Activated CD4-positive, alpha-beta T cell treated with anti-CD3 and anti-CD28 coated beads for 36 hours (primary cell): ENCODE results near the gene MON2. TPM values are rescaled to one million over a fixed set of nuclear protein-coding genes. Genes with fewer than 3 reads are reported as not detected.
"Not testable (repeated sequence)": the region's sequence is repeated elsewhere in the genome, so short reads cannot be mapped to it uniquely, and the experiment has no call there.

ENCODE experiments used
- ATAC-seq: fragments of 200-7000 bp; cut with Tn5 transposase; one replicate; pipeline ENCODE4 v1.10.0; 2021; ENCODE audit warnings: mild to moderate bottlenecking, moderate library complexity
- CTCF ChIA-PET: fragments of 350-600 bp; sonication (Branson Sonifier 250); formaldehyde crosslinking; loops from one replicate; lab custom pipeline; 2021; ENCODE audit warnings: antibody characterized with exemption; lab: Charles Lee
- POLR2A ChIA-PET: fragments of 350-600 bp; sonication (Branson Sonifier 250); formaldehyde crosslinking; loops from one replicate; lab custom pipeline; 2021; ENCODE audit warnings: antibody characterized with exemption, inconsistent platforms; lab: Charles Lee
- DNase-seq: peaks from one replicate; pipeline ENCODE4 v3.0.0-alpha.2; 2020
- H3K27ac Mint-ChIP-seq: one replicate; pipeline ENCODE4 v1.8.0; 2021; ENCODE audit warnings: mixed read lengths
- H3K27me3 Mint-ChIP-seq: one replicate; pipeline ENCODE4 v1.8.0; 2021; ENCODE audit warnings: mixed read lengths
- H3K36me3 Mint-ChIP-seq: one replicate; pipeline ENCODE4 v1.8.0; 2021; ENCODE audit warnings: low read depth, mixed read lengths
- H3K4me1 Mint-ChIP-seq: one replicate; pipeline ENCODE4 v1.8.0; 2021; ENCODE audit warnings: mixed read lengths
- H3K4me3 Mint-ChIP-seq: one replicate; pipeline ENCODE4 v1.8.0; 2021; ENCODE audit warnings: mild to moderate bottlenecking, moderate library complexity, mixed read lengths
- H3K9me3 Mint-ChIP-seq: one replicate; pipeline ENCODE4 v1.8.0; 2021; ENCODE audit warnings: low read depth, mixed read lengths
- intact Hi-C, 2 experiments: fragments of 100-400 bp; cut with DNase I in 1 of 2; cut with micrococcal nuclease in 1 of 2; formaldehyde crosslinking; loops; one replicate each; pipeline versions ENCODE4 v1.14.2 to v1.15.1; 2022 to 2024; cut with DNase I, micrococcal nuclease
- total RNA-seq, 2 experiments: library from RNA; stranded (reverse); gene quantifications; one replicate each; pipeline ENCODE4 v1.2.3, GENCODE V29; 2021

MON2 gene
- total RNA-seq, 2 experiments from 2014 or later = 26.9 to 31.3 TPM

GRCh38 chr12:62543741-62544140 lies 77.1 kb downstream of the MON2 start:
- Mint-ChIP-seq H3K9me3 (no peaks in the 10 kb centered on the region), H3K4me3 (no peak overlapping the region), H3K4me1 (peaks cover 7% of the 10 kb centered on the region), H3K27me3 (no peaks in the 10 kb centered on the region), H3K36me3 (peaks cover 24% of the 10 kb centered on the region), H3K27ac (no peak overlapping the region)
- DNase-seq (no peak), ATAC-seq (no peak)
- CTCF ChIA-PET = interaction anchor here (0.5 to 1.3 kb wide), 2 partner anchors 49 to 97 kb away, joined by 3 to 4 read pairs; no protein-coding TSS in a partner anchor
- intact Hi-C loops = no loop called here
- POLR2A ChIA-PET = no interaction called here

- intact Hi-C loops = no loop called here
- H3K27ac Mint-ChIP-seq = no peak overlapping the region
- ATAC-seq = no peak
- no peak for DNase-seq
- H3K36me3 Mint-ChIP-seq = peaks cover 27% of the 10 kb centered on the region
- H3K4me1 Mint-ChIP-seq = no peaks in the 10 kb centered on the region
- H3K27me3 Mint-ChIP-seq = no peaks in the 10 kb centered on the region
- POLR2A ChIA-PET = no interaction called here
- no peaks in the 10 kb centered on the region for H3K9me3 Mint-ChIP-seq
- no peak overlapping the region for H3K4me3 Mint-ChIP-seq
- CTCF ChIA-PET = no interaction called here
Measured at GRCh38 chr12:62552906-62553556, 86.4 kb downstream of the MON2 start.

- H3K27ac Mint-ChIP-seq, POLR2A ChIA-PET, DNase-seq, H3K9me3 Mint-ChIP-seq, H3K27me3 Mint-ChIP-seq, intact Hi-C loops, ATAC-seq, H3K4me1 Mint-ChIP-seq, H3K4me3 Mint-ChIP-seq: not testable (repeated sequence)
- CTCF ChIA-PET = interaction anchor here (0.5 to 0.8 kb wide), 2 partner anchors 10 to 239 kb away, joined by 3 read pairs; no protein-coding TSS in a partner anchor
- peaks cover 19% of the 10 kb centered on the region for H3K36me3 Mint-ChIP-seq
Measured at GRCh38 chr12:62559366-62559765, 92.7 kb downstream of the MON2 start.

- Mint-ChIP-seq H3K27me3 (no peaks in the 10 kb centered on the region), H3K9me3 (no peaks in the 10 kb centered on the region), H3K4me1 (no peaks in the 10 kb centered on the region), H3K27ac (no peak overlapping the region), H3K36me3 (peaks cover 24% of the 10 kb centered on the region), H3K4me3 (no peak overlapping the region)
- ChIA-PET CTCF (interaction anchor here (1.7 kb wide), 1 partner anchor 124 kb away, joined by 5 read pairs; no protein-coding TSS in a partner anchor), POLR2A (no interaction called here)
- intact Hi-C loops = no loop called here
- ATAC-seq (no peak), DNase-seq (no peak)
Measured at GRCh38 chr12:62562846-62563245, 96.2 kb downstream of the MON2 start.

- H3K9me3 Mint-ChIP-seq = no peaks in the 10 kb centered on the region
- H3K36me3 Mint-ChIP-seq = peaks cover 18% of the 10 kb centered on the region
- H3K27me3 Mint-ChIP-seq = no peaks in the 10 kb centered on the region
- no peak for ATAC-seq
- ChIA-PET CTCF (interaction anchor here (1.7 kb wide), 1 partner anchor 238 kb away, joined by 4 read pairs; no protein-coding TSS in a partner anchor), POLR2A (no interaction called here)
- DNase-seq = no peak
- H3K27ac Mint-ChIP-seq = no peak overlapping the region
- H3K4me3 Mint-ChIP-seq = no peak overlapping the region
- intact Hi-C loops = no loop called here
- H3K4me1 Mint-ChIP-seq = no peaks in the 10 kb centered on the region
Measured at GRCh38 chr12:62575036-62575435, 108.4 kb downstream of the MON2 start.

- ATAC-seq (no peak), DNase-seq (no peak)
- H3K9me3 Mint-ChIP-seq = no peaks in the 10 kb centered on the region
- no peaks in the 10 kb centered on the region for H3K4me1 Mint-ChIP-seq
- no peak overlapping the region for H3K4me3 Mint-ChIP-seq
- ChIA-PET CTCF (interaction anchor here (1.2 to 10.9 kb wide), 2 partner anchors 138 to 220 kb away, joined by 4 to 139 read pairs; no protein-coding TSS in a partner anchor), POLR2A (no interaction called here)
- intact Hi-C loops = no loop called here
- H3K27ac Mint-ChIP-seq = no peak overlapping the region
- no peaks in the 10 kb centered on the region for H3K27me3 Mint-ChIP-seq
- H3K36me3 Mint-ChIP-seq = peaks cover 16% of the 10 kb centered on the region
Measured at GRCh38 chr12:62576503-62576902, 109.9 kb downstream of the MON2 start.

- no peak for DNase-seq
- Mint-ChIP-seq H3K36me3 (peaks cover 19% of the 10 kb centered on the region), H3K27me3 (no peaks in the 10 kb centered on the region), H3K9me3 (no peaks in the 10 kb centered on the region), H3K27ac (no peak overlapping the region), H3K4me1 (no peaks in the 10 kb centered on the region), H3K4me3 (no peak overlapping the region)
- no peak for ATAC-seq
- POLR2A ChIA-PET = no interaction called here
- intact Hi-C loops = no loop called here
- CTCF ChIA-PET = interaction anchor here (0.7 to 10.9 kb wide), 5 partner anchors 10 to 458 kb away, joined by 3 to 139 read pairs (median 4); no protein-coding TSS in a partner anchor
Measured at GRCh38 chr12:62578726-62579125, 112.1 kb downstream of the MON2 start.

GRCh38 chr12:62581288-62582064 lies 114.8 kb downstream of the MON2 start:
- DNase-seq (no peak), ATAC-seq (no peak)
- ChIA-PET POLR2A (no interaction called here), CTCF (interaction anchor here (0.6 to 10.9 kb wide), 15 partner anchors 8 to 256 kb away, joined by 3 to 139 read pairs (median 4); partner anchors contain the start of gene MON2)
- Mint-ChIP-seq H3K4me3 (no peak overlapping the region), H3K36me3 (peaks cover 19% of the 10 kb centered on the region), H3K27ac (no peak overlapping the region), H3K4me1 (no peaks in the 10 kb centered on the region), H3K27me3 (no peaks in the 10 kb centered on the region), H3K9me3 (no peaks in the 10 kb centered on the region)
- intact Hi-C loops = loop anchor here (1.0 to 5.0 kb wide), 3 partner anchors 144 to 218 kb away; no protein-coding TSS in a partner anchor

- no peaks in the 10 kb centered on the region for H3K4me1 Mint-ChIP-seq
- H3K36me3 Mint-ChIP-seq = peaks cover 19% of the 10 kb centered on the region
- H3K27me3 Mint-ChIP-seq = no peaks in the 10 kb centered on the region
- ChIA-PET CTCF (interaction anchor here (0.7 to 10.9 kb wide), 10 partner anchors 9 to 215 kb away, joined by 3 to 139 read pairs (median 4); no protein-coding TSS in a partner anchor), POLR2A (no interaction called here)
- no peak overlapping the region for H3K27ac Mint-ChIP-seq
- intact Hi-C loops = loop anchor here in 1 of 2 experiments (5.0 kb wide), 1 partner anchor 145 kb away; no protein-coding TSS in a partner anchor
- H3K9me3 Mint-ChIP-seq = no peaks in the 10 kb centered on the region
- H3K4me3 Mint-ChIP-seq = no peak overlapping the region
- DNase-seq (no peak), ATAC-seq (no peak)
Measured at GRCh38 chr12:62582065-62582366, 115.4 kb downstream of the MON2 start.

GRCh38 chr12:62584619-62585018 lies 118.0 kb downstream of the MON2 start:
- Mint-ChIP-seq H3K27ac (no peak overlapping the region), H3K9me3 (no peaks in the 10 kb centered on the region), H3K4me1 (no peaks in the 10 kb centered on the region), H3K27me3 (no peaks in the 10 kb centered on the region), H3K4me3 (no peak overlapping the region), H3K36me3 (peaks cover 23% of the 10 kb centered on the region)
- ChIA-PET POLR2A (interaction anchor here (0.6 kb wide), 1 partner anchor 11 kb away, joined by 3 read pairs; no protein-coding TSS in a partner anchor), CTCF (interaction anchor here (1.1 to 10.9 kb wide), 2 partner anchors 62 to 212 kb away, joined by 3 to 139 read pairs; no protein-coding TSS in a partner anchor)
- DNase-seq = no peak
- ATAC-seq = no peak
- intact Hi-C loops = loop anchor here in 1 of 2 experiments (5.0 kb wide), 1 partner anchor 147 kb away; no protein-coding TSS in a partner anchor

- ChIA-PET POLR2A (interaction anchor here (1.3 kb wide), 1 partner anchor 16 kb away, joined by 3 read pairs; no protein-coding TSS in a partner anchor), CTCF (interaction anchor here (1.2 to 10.9 kb wide), 2 partner anchors 28 to 210 kb away, joined by 3 to 139 read pairs; no protein-coding TSS in a partner anchor)
- Mint-ChIP-seq H3K36me3 (peaks cover 21% of the 10 kb centered on the region), H3K4me1 (no peaks in the 10 kb centered on the region), H3K9me3 (no peaks in the 10 kb centered on the region), H3K4me3 (no peak overlapping the region), H3K27me3 (no peaks in the 10 kb centered on the region), H3K27ac (no peak overlapping the region)
- no peak for DNase-seq
- intact Hi-C loops = no loop called here
- ATAC-seq = no peak
Measured at GRCh38 chr12:62586850-62587249, 120.2 kb downstream of the MON2 start.
